HepG2 (cell line): Measurements from ENCODE around the gene SEPTIN10. TPM values are rescaled to one million over a fixed set of nuclear protein-coding genes. Genes with fewer than 3 reads are reported as not detected.

Experiments
- ARNT ChIP-seq: fragments of 450-650 bp; IDR thresholded peaks from 2 replicates; pipeline ENCODE4 v1.6.1; 2017
- ASH2L ChIP-seq: fragments of 300-600, 200-600 bp; sonication (generic); IDR thresholded peaks from 2 replicates; pipeline ENCODE4 v1.7.0; 2017; ENCODE audit warnings: low read depth, mild to moderate bottlenecking, moderate library complexity, mixed read lengths, low read length; ENCODE audit not compliant: insufficient read length
- CAMTA2 ChIP-seq: sonication (generic); formaldehyde crosslinking; IDR thresholded peaks from 2 replicates; pipeline ENCODE4 v1.4.0; 2020; ENCODE audit warnings: mild to moderate bottlenecking, missing genetic modification reagents, borderline replicate concordance
- FOXP1 ChIP-seq, 2 experiments: fragments of 450-650 bp in 1 of 2; IDR thresholded peaks; 2 replicates each; pipeline ENCODE4 v1.6.1; 2017 to 2018; ENCODE audit warnings: antibody characterized with exemption in 1 of 2
- HMGXB4 ChIP-seq, 2 experiments: sonication (generic) in 1 of 2; formaldehyde crosslinking in 1 of 2; IDR thresholded peaks; 2 replicates each; pipeline versions ENCODE4 v1.4.0 to v1.6.1; 2018 to 2020; ENCODE audit warnings: missing genetic modification reagents in 2 of 2, borderline replicate concordance in 1 of 2, low read depth in 1 of 2, mild to moderate bottlenecking in 1 of 2, missing biosample characterization in 1 of 2
- HOXA7 ChIP-seq: sonication (generic); formaldehyde crosslinking; IDR thresholded peaks from 2 replicates; pipeline ENCODE4 v1.8.1; 2022; ENCODE audit warnings: mild to moderate bottlenecking, missing genetic modification reagents, moderate library complexity
- MTF1 ChIP-seq: sonication (generic); formaldehyde crosslinking; IDR thresholded peaks from 2 replicates; pipeline ENCODE4 v1.5.0; 2020; ENCODE audit warnings: missing genetic modification reagents
- MXD4 ChIP-seq: IDR thresholded peaks from 2 replicates; pipeline ENCODE4 v1.6.1; 2016; ENCODE audit warnings: mild to moderate bottlenecking, missing biosample characterization, missing genetic modification reagents
- SETDB1 ChIP-seq: sonication (generic); formaldehyde crosslinking; IDR thresholded peaks from 2 replicates; pipeline ENCODE4 v1.5.1; 2020; ENCODE audit warnings: missing genetic modification reagents, mild to moderate bottlenecking, borderline replicate concordance
- SKI ChIP-seq: fragments of 450-650 bp; IDR thresholded peaks from one replicate; pipeline ENCODE4 v1.6.1; 2018; ENCODE audit warnings: mild to moderate bottlenecking; ENCODE audit not compliant: partially characterized antibody
- TFDP1 ChIP-seq: IDR thresholded peaks from 2 replicates; pipeline ENCODE4 v1.6.1; 2016; ENCODE audit warnings: missing compliant biosample characterization, missing genetic modification reagents, borderline replicate concordance
- ZBTB38 ChIP-seq: sonication (generic); formaldehyde crosslinking; IDR thresholded peaks from 2 replicates; pipeline ENCODE4 v1.5.1; 2020; ENCODE audit warnings: mild to moderate bottlenecking, missing genetic modification reagents
- ZMYM2 ChIP-seq: sonication (generic); formaldehyde crosslinking; IDR thresholded peaks from 2 replicates; pipeline ENCODE4 v1.8.0; 2022; ENCODE audit warnings: mild to moderate bottlenecking, missing genetic modification reagents
- ZNF503 ChIP-seq: sonication (generic); formaldehyde crosslinking; IDR thresholded peaks from 2 replicates; pipeline ENCODE4 v1.4.0; 2020; ENCODE audit warnings: missing genetic modification reagents
- ZNF510 ChIP-seq: sonication (generic); formaldehyde crosslinking; IDR thresholded peaks from 2 replicates; pipeline ENCODE4 v1.4.0; 2020; ENCODE audit warnings: low read depth, mild to moderate bottlenecking, missing genetic modification reagents
- ZNF607 ChIP-seq: sonication (generic); formaldehyde crosslinking; IDR thresholded peaks from 2 replicates; pipeline ENCODE4 v1.5.1; 2020; ENCODE audit warnings: missing genetic modification reagents, mild to moderate bottlenecking, borderline replicate concordance
- ZNF782 ChIP-seq: sonication (generic); formaldehyde crosslinking; IDR thresholded peaks from 2 replicates; pipeline ENCODE4 v1.4.0; 2020; ENCODE audit warnings: missing genetic modification reagents, mild to moderate bottlenecking, borderline replicate concordance
- ZSCAN29 ChIP-seq: sonication (generic); formaldehyde crosslinking; conservative IDR thresholded peaks from 2 replicates; pipeline ENCODE4 v1.4.0; 2020; ENCODE audit warnings: mild to moderate bottlenecking, missing genetic modification reagents
- polyA plus RNA-seq, 8 experiments: library from polyadenylated mRNA; depleted of rRNA in 3 of 8; stranded (reverse) in 7 of 8; unstranded in 1 of 8; fragments of >200 nt; fragmentation: Illumina TruSeq in 4 of 8; extraction: Trizol in 4 of 8; gene quantifications; 2 replicates each; pipeline versions ENCODE4 v1.2.1 to v1.2.3, GENCODE V29; 2011 to 2016; ENCODE audit warnings: low read depth in 4 of 8, missing spikeins in 1 of 8, mixed read lengths in 1 of 8; ENCODE audit not compliant: insufficient read depth in 1 of 8
- total RNA-seq, 5 experiments: library from RNA; depleted of rRNA; stranded (reverse); fragments of >200 nt; fragmentation: Illumina TruSeq; extraction: Trizol; gene quantifications; 2 replicates each; pipeline ENCODE4 v1.2.3, GENCODE V29; 2016; ENCODE audit warnings: low read depth in 1 of 5
- TF ChIP-seq, protein P1 (sequence below): sonication (generic); formaldehyde crosslinking; IDR thresholded peaks from 2 replicates; pipeline ENCODE4 v1.4.0; 2020; ENCODE audit warnings: mild to moderate bottlenecking, missing genetic modification reagents, borderline replicate concordance
- TF ChIP-seq, protein P2 (sequence below): sonication (generic); formaldehyde crosslinking; IDR thresholded peaks from 2 replicates; pipeline ENCODE4 v1.4.0; 2020; ENCODE audit warnings: missing genetic modification reagents

The SEPTIN10 gene
- total and polyA plus RNA-seq, 2 of the 13 experiments (the other 11 are each of a cell fraction or from before 2014, with no cell fraction given), result 45.8 to 67.5 TPM

DNA sequence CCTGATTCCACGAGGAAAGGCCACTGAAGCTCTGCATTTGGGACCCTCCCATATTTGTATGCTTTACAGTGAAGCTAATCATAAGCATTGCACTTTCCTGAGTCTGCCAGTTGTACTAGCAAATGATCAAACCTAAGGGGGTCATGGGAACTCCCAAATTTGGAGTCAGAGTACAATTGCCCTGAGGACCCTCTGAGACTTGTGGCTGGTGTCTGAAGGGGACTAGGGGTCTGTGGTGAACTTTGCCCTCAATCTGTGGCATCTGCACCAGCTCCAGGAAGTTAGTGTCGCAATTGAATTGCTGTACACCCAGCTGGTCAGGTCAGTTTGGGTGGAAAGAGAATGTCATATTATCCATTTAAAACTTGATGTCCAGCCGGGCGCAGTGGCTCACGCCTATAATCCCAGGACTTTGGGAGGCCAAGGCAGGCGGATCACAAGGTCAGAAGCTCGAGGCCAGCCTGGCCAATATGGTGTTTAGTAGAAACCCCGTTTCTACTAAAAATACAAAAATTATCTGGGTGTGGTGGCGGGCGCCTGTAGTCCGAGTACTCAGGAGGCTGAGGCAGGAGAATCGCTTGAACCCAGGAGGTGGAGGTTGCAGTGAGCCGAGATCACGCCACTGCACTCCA lies 18.5 kb upstream of the SEPTIN10 start (continued):
- TF ChIP-seq ZNF503 (CRISPR knock-in tag) (peak; percentile 54), MTF1 (CRISPR knock-in tag) (no peak), MXD4 (CRISPR knock-in tag) (0 out of 2 replicates have a peak, but pooled peaks have one; percentile 42), SKI (peak; percentile 42), TFDP1 (0 out of 2 replicates have a peak, but pooled peaks have one; percentile 36), HOXA7 (CRISPR knock-in tag) (no peak), ZSCAN29 (CRISPR knock-in tag) (0 out of 2 replicates have a peak, but pooled peaks have one; percentile 70), FOXP1 (IDR thresholded peaks at IDR 0.05) (no peak), FOXP1 (CRISPR knock-in tag; IDR thresholded peaks at IDR 0.05) (peak; percentile 63), ASH2L (peak; percentile 60), ZNF607 (0 out of 2 replicates have a peak, but pooled peaks have one; percentile 29), HMGXB4 (CRISPR knock-in tag; IDR thresholded peaks at IDR 0.05; ENCODE audit: borderline replicate concordance in 1 of 2, low read depth in 1 of 2) (peak; percentile 48 to 64; a peak in 2 of 4 replicates), ZNF510 (CRISPR knock-in tag) (0 out of 2 replicates have a peak, but pooled peaks have one; percentile 66), ZMYM2 (CRISPR knock-in tag) (peak; percentile 99), ZNF782 (CRISPR knock-in tag) (no peak), ARNT (no peak), SETDB1 (no peak), CAMTA2 (CRISPR knock-in tag) (0 out of 2 replicates have a peak, but pooled peaks have one; percentile 43), ZBTB38 (CRISPR knock-in tag) (peak; percentile 79)
- TF ChIP-seq, protein P1, sequence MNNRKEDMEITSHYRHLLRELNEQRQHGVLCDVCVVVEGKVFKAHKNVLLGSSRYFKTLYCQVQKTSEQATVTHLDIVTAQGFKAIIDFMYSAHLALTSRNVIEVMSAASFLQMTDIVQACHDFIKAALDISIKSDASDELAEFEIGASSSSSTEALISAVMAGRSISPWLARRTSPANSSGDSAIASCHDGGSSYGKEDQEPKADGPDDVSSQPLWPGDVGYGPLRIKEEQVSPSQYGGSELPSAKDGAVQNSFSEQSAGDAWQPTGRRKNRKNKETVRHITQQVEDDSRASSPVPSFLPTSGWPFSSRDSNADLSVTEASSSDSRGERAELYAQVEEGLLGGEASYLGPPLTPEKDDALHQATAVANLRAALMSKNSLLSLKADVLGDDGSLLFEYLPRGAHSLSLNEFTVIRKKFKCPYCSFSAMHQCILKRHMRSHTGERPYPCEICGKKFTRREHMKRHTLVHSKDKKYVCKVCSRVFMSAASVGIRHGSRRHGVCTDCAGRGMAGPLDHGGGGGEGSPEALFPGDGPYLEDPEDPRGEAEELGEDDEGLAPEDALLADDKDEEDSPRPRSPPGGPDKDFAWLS (CRISPR knock-in tag), result 0 out of 2 replicates have a peak, but pooled peaks have one; percentile 24
- TF ChIP-seq, protein P2, sequence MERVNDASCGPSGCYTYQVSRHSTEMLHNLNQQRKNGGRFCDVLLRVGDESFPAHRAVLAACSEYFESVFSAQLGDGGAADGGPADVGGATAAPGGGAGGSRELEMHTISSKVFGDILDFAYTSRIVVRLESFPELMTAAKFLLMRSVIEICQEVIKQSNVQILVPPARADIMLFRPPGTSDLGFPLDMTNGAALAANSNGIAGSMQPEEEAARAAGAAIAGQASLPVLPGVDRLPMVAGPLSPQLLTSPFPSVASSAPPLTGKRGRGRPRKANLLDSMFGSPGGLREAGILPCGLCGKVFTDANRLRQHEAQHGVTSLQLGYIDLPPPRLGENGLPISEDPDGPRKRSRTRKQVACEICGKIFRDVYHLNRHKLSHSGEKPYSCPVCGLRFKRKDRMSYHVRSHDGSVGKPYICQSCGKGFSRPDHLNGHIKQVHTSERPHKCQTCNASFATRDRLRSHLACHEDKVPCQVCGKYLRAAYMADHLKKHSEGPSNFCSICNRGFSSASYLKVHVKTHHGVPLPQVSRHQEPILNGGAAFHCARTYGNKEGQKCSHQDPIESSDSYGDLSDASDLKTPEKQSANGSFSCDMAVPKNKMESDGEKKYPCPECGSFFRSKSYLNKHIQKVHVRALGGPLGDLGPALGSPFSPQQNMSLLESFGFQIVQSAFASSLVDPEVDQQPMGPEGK (CRISPR knock-in tag), result peak; percentile 75
